Measurements from ENCODE around the gene ZBTB7C.

ZBTB7C gene

GRCh38 chr18:48387300-48387699 is 21.9 kb downstream of the ZBTB7C start:
- no peak for DNase-seq

- DNase-seq, result no peak
Measured at GRCh38 chr18:48385596-48385995, 23.6 kb downstream of the ZBTB7C start.

GRCh38 chr18:48376934-48377333 is 32.2 kb downstream of the ZBTB7C start:
- DNase-seq, result no peak

- no peak for DNase-seq
Measured at GRCh38 chr18:48376406-48376805, 32.8 kb downstream of the ZBTB7C start.

- no peak for DNase-seq
Measured at GRCh38 chr18:48375150-48375800, 33.9 kb downstream of the ZBTB7C start.

GRCh38 chr18:48374423-48375149 is 34.6 kb downstream of the ZBTB7C start:
- no peak for DNase-seq

GRCh38 chr18:48371854-48372602 is 37.2 kb downstream of the ZBTB7C start:
- no peak for DNase-seq

- no peak for DNase-seq
Measured at GRCh38 chr18:48367557-48367956, 41.6 kb downstream of the ZBTB7C start.

GRCh38 chr18:48365965-48366364 is 43.2 kb downstream of the ZBTB7C start:
- no peak for DNase-seq

GRCh38 chr18:48364146-48364545 is 45.0 kb downstream of the ZBTB7C start:
- no peak for DNase-seq

GRCh38 chr18:48363175-48363574 is 46.0 kb downstream of the ZBTB7C start:
- DNase-seq, result no peak

- no peak for DNase-seq
Measured at GRCh38 chr18:48361801-48362200, 47.4 kb downstream of the ZBTB7C start.

GRCh38 chr18:48360376-48361021 is 48.7 kb downstream of the ZBTB7C start:
- DNase-seq, result no peak

GRCh38 chr18:48359626-48360025 is 49.6 kb downstream of the ZBTB7C start:
- no peak for DNase-seq

GRCh38 chr18:48358868-48359267 is 50.3 kb downstream of the ZBTB7C start:
- DNase-seq, result no peak

GRCh38 chr18:48356909-48357631 is 52.1 kb downstream of the ZBTB7C start:
- DNase-seq, result no peak

- DNase-seq, result no peak
Measured at GRCh38 chr18:48356151-48356745, 52.9 kb downstream of the ZBTB7C start.

GRCh38 chr18:48355276-48356115 is 53.7 kb downstream of the ZBTB7C start:
- no peak for DNase-seq

GRCh38 chr18:48354746-48355260 is 54.4 kb downstream of the ZBTB7C start:
- no peak for DNase-seq

- no peak for DNase-seq
Measured at GRCh38 chr18:48352051-48352755, 57.0 kb downstream of the ZBTB7C start.

Measured in cortex of kidney (tissue), 1 donor.